NB4 (cell line): ENCODE data around the gene ZNF816.
"Not testable (repeated sequence)": the region's sequence is repeated elsewhere in the genome, so short reads cannot be mapped to it uniquely, and the experiment has no call there.

Experiments
- DNase-seq: peaks from one replicate; pipeline ENCODE4 v3.0.0; 2010; ENCODE audit warnings: low read depth
- H3K4me3 ChIP-seq: one replicate; pipeline ENCODE4 v1.5.1; 2011; ENCODE audit warnings: mild to moderate bottlenecking, low read depth, low read length, moderate library complexity
- MYC ChIP-seq: IDR thresholded peaks from 2 replicates; pipeline ENCODE4 v1.6.1; 2011; ENCODE audit warnings: low read depth, low read length
- POLR2A ChIP-seq: IDR thresholded peaks from 2 replicates; pipeline ENCODE4 v1.6.1; 2011; ENCODE audit warnings: mild to moderate bottlenecking; ENCODE audit not compliant: insufficient read length; ENCODE audit errors: extremely low read depth
- TF ChIP-seq, protein P1 (sequence below): IDR thresholded peaks from 2 replicates; pipeline ENCODE4 v1.6.1; 2011; ENCODE audit warnings: low read depth, low read length
- TF ChIP-seq, protein P2 (sequence below): IDR thresholded peaks from one replicate; pipeline ENCODE4 v1.5.1; 2012; ENCODE audit warnings: low read depth, low read length

Gene ZNF816

DNA sequence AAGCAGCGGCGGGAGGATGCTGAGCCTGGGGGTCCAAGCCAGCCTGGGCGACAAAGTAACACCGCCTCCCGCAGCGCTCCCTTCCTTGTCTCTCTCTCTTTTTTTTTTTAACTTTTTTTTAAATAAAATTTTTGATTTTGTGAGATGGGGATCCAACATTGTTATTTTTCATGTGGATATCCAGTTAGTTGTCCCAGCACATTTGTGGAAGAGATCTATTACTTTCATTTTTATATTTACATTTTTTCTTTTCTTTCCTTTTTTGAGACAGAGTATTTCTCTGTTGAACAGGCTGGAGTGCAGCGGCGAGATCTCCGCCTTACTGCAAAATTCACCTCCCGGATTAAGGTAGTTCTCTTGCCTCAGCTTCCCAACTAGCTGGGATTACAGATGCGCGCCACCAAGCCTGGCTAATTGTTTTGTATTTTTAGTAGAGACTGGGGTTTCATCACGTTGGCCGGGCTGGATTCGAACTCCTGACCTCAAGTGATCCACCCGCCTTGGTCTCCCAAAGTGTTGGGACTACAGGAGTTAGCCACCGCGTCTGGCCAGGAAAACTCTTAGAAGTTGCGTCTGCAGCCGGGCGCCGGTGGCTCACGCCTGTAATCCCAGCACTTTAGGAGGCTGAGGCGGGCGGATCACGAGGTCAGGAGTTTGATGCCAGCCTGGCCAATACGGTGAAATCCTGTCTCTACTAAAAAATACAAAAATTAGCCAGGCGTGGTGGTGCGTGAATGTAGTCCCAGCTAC lies 19.4 kb downstream of the ZNF816 start:
- DNase-seq: no peak
- TF ChIP-seq, protein P1, sequence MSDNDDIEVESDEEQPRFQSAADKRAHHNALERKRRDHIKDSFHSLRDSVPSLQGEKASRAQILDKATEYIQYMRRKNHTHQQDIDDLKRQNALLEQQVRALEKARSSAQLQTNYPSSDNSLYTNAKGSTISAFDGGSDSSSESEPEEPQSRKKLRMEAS: no peak
- TF ChIP-seq, protein P2, sequence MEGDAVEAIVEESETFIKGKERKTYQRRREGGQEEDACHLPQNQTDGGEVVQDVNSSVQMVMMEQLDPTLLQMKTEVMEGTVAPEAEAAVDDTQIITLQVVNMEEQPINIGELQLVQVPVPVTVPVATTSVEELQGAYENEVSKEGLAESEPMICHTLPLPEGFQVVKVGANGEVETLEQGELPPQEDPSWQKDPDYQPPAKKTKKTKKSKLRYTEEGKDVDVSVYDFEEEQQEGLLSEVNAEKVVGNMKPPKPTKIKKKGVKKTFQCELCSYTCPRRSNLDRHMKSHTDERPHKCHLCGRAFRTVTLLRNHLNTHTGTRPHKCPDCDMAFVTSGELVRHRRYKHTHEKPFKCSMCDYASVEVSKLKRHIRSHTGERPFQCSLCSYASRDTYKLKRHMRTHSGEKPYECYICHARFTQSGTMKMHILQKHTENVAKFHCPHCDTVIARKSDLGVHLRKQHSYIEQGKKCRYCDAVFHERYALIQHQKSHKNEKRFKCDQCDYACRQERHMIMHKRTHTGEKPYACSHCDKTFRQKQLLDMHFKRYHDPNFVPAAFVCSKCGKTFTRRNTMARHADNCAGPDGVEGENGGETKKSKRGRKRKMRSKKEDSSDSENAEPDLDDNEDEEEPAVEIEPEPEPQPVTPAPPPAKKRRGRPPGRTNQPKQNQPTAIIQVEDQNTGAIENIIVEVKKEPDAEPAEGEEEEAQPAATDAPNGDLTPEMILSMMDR: no peak
- no peak for TF ChIP-seq POLR2A
- H3K4me3 ChIP-seq: peak overlapping the region; percentile 56

DNA sequence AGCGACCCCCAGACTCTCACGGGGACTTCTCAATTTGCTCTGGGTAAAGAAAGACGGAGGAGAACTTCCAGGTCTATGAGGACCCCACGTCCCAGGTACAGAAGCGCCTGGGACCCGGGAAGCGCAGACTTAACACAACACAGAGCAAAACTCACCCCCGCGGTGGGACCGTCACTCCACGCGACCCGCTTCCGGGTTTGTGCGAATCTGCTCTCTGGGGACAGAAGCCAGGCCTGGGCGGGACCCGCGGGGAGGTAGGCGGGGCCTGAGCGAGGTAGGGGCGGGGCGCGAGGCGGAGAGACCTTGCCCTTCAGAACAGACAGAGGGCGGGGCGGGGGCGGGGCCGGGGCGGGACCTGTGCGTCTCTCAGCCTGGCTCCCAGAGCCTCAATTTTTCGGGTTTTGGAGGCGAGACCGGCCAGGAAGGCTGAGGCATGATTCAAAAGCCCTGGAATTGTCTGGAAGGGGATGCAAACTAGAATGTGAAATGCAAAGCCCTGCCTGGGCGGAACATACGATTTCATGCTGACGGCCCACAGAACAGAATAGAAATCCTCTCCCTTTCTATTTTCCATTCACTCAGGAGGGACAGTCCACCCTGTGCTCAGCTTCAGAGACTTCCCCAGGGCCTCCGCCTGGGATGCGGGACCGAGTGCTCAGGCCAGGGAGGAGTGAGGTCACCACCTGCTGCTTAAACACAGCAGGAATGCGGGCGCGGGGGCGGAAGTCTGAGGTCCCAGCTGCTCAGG lies 20.1 kb downstream of the ZNF816 start:
- H3K4me3 ChIP-seq: peak overlapping the region; percentile 94
- TF ChIP-seq MYC: peak; percentile 65; the same call in 1 of the 2 replicates
- TF ChIP-seq, protein P1: 0 out of 2 replicates have a peak, but pooled peaks have one; percentile 29
- TF ChIP-seq, protein P2: no peak
- peak; percentile 72 for TF ChIP-seq POLR2A
- peak; percentile 89 for DNase-seq

DNA sequence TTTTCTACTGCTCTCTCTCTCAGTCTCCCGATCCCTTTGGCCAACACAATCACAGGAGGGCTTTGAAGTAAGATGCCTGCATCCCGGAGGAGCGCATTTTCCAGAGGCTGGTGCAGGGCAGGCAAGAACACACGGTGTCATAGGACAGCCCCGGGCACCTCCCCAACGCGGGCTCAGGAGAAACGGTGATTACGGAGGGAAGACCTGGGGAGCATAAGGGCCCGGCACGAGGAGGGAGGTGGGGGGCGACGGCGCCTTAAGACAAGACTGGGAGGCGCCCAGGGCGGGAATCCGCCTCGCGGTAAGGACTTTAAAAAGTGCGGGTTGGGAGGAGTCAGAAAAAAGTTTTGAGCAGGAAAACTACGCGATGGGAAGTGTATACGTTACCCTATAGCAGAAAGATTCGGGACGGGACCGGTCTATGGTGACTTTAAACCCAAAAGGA lies 20.7 kb downstream of the ZNF816 start:
- TF ChIP-seq POLR2A: no peak
- TF ChIP-seq, protein P2: no peak
- TF ChIP-seq, protein P1: no peak
- no peak for TF ChIP-seq MYC
- peak; percentile 61 for DNase-seq
- peak overlapping the region; percentile 94 for H3K4me3 ChIP-seq

DNA sequence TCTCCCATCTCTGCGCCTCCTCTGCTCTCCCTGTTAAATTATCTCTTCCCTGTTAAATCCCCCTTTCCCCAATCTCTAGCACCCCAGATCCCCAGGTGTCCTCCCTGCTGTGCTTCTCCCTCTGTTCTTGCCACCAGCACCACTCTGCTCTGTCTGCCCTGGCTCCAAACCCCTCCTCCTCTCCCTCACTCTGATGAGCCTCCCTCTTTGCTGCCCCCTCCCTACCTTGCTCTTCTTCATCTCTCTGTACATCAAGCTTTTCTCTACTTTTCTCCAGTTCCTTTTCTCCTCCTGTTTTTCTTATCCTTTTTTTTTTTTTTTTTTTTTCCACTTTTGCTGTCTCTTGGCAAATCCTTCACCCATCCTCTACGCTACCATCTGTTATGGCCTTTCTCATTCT lies 21.2 kb downstream of the ZNF816 start:
- peak; percentile 18 for DNase-seq
- H3K4me3 ChIP-seq: peak overlapping the region; percentile 94

DNA sequence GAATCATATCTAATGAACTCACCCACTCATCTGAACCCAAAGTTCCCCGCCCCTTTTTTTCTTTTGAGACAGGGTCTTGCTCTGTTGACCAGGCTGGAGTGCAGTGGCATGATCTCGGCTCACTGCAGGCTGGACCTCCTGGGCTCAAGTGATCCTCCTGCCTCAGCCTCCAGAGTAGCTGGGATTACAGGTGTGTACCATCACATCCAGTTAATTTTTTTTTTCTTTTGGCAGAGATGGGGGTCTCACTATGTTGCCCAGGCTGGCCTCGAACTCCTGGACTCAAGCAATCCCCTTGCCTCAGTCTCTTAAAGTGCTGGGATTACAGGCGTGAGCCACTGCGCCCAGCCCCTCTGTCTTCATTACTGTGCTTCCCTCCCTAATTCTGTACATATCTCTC lies 21.8 kb downstream of the ZNF816 start:
- H3K4me3 ChIP-seq, DNase-seq: not testable (repeated sequence)

DNA sequence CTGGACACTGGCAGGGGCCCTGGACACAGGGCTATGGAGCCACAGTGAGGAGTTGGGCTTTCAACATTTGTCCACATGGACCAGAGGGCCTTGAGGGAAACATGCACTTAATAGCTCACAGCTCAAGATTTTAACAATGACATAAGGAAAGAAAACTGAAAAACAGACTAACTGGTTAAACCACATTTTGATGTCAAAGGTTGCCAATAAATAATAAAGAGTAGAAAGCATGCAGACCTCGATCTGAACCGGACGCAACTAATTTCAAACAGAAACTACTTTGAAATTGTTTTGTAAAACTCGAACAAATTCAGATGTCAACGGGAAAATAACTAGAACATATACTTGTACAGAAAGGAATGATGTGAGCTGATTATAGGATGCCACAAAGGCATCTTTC lies 23.9 kb downstream of the ZNF816 start:
- TF ChIP-seq MYC (no peak), POLR2A (no peak)
- TF ChIP-seq, protein P2: no peak
- TF ChIP-seq, protein P1: no peak
- H3K4me3 ChIP-seq: no peak overlapping the region
- no peak for DNase-seq

DNA sequence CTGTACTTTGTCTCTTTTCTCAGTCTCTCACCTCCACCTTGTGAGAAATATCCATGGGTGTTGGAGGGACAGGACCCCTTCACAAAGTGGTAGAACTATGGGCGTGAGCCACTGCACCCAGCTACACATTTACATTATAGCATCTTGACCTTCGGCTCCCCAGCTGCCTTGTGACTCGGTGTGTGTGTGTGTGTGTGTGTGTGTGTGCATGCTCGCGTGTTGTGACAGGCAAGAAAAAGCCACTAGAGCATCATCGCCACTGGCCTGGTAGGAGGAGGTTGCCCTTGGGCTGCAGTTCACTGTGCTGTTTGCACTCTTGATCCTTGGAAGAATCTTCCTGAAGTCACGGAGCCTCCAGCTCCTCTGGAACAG lies 25.7 kb downstream of the ZNF816 start:
- TF ChIP-seq, protein P2: no peak
- TF ChIP-seq POLR2A (no peak), MYC (no peak)
- TF ChIP-seq, protein P1: no peak
- peak; percentile 15 for DNase-seq

More for the DNA sequence above, 25.7 kb downstream of the ZNF816 start:
- no peak overlapping the region for H3K4me3 ChIP-seq
